H9 (cell line): ENCODE data around the gene PRPSAP2. TPM values are rescaled to one million over a fixed set of nuclear protein-coding genes. Genes with fewer than 3 reads are reported as not detected.

Source experiments
- DNase-seq: peaks from one replicate; pipeline ENCODE4 v3.0.0-alpha.2; 2017
- H2AFZ ChIP-seq: one replicate; pipeline ENCODE4 v1.6.1; 2013; ENCODE audit warnings: mild to moderate bottlenecking, low read length, control low read depth, moderate library complexity
- H2AK5ac ChIP-seq: 2 replicates; pipeline ENCODE4 v1.6.1; 2013; ENCODE audit warnings: low read length, control low read depth, mixed read lengths; ENCODE audit not compliant: insufficient read length
- H2BK120ac ChIP-seq: one replicate; pipeline ENCODE4 v1.6.1; 2013; ENCODE audit warnings: low read depth, mild to moderate bottlenecking, low read length, control low read depth, inconsistent platforms; ENCODE audit not compliant: poor library complexity, severe bottlenecking
- H2BK12ac ChIP-seq: 2 replicates; pipeline ENCODE4 v1.6.1; 2013; ENCODE audit warnings: low read length, control low read depth, mixed read lengths, low read depth; ENCODE audit not compliant: insufficient read length
- H2BK15ac ChIP-seq: 2 replicates; pipeline ENCODE4 v1.6.1; 2013; ENCODE audit warnings: low read depth, low read length, control low read depth
- H2BK20ac ChIP-seq: one replicate; pipeline ENCODE4 v1.6.1; 2013; ENCODE audit warnings: low read depth, mild to moderate bottlenecking, low read length, control low read depth, inconsistent platforms; ENCODE audit not compliant: poor library complexity, severe bottlenecking
- H2BK5ac ChIP-seq: 2 replicates; pipeline ENCODE4 v1.6.1; 2013; ENCODE audit warnings: low read length, control low read depth, mixed read lengths; ENCODE audit not compliant: insufficient read length
- H3K14ac ChIP-seq: 2 replicates; pipeline ENCODE4 v1.6.1; 2013; ENCODE audit warnings: low read length, control low read depth; ENCODE audit not compliant: insufficient read depth
- H3K18ac ChIP-seq: 2 replicates; pipeline ENCODE4 v1.6.1; 2013; ENCODE audit warnings: low read depth, mild to moderate bottlenecking, mixed read lengths, low read length, control low read depth; ENCODE audit not compliant: insufficient read length
- H3K23ac ChIP-seq: 2 replicates; pipeline ENCODE4 v1.6.1; 2013; ENCODE audit warnings: low read length, control low read depth, mixed read lengths, low read depth; ENCODE audit not compliant: insufficient read length
- H3K23me2 ChIP-seq: 2 replicates; pipeline ENCODE4 v1.6.1; 2013; ENCODE audit warnings: low read depth, mild to moderate bottlenecking, mixed read lengths, low read length, control low read depth; ENCODE audit not compliant: insufficient read length, poor library complexity, severe bottlenecking
- H3K27ac ChIP-seq: 2 replicates; pipeline ENCODE4 v1.5.1; 2013; ENCODE audit warnings: low read length, control low read depth, mixed read lengths, low read depth; ENCODE audit not compliant: insufficient read length
- H3K27me3 ChIP-seq: 2 replicates; pipeline ENCODE4 v1.6.1; 2013; ENCODE audit warnings: low read length, control low read depth, inconsistent platforms; ENCODE audit not compliant: insufficient read depth
- H3K4ac ChIP-seq: 2 replicates; pipeline ENCODE4 v1.6.1; 2013; ENCODE audit warnings: low read depth, mild to moderate bottlenecking, control low read depth, inconsistent platforms, low read length, moderate library complexity
- H3K4me1 ChIP-seq: 2 replicates; pipeline ENCODE4 v1.6.1; 2013; ENCODE audit warnings: low read length, control low read depth, inconsistent platforms; ENCODE audit not compliant: insufficient read depth
- H3K4me2 ChIP-seq: 2 replicates; pipeline ENCODE4 v1.6.1; 2013; ENCODE audit warnings: low read length, control low read depth, mixed read lengths; ENCODE audit not compliant: insufficient read length, insufficient read depth
- H3K56ac ChIP-seq: 2 replicates; pipeline ENCODE4 v1.6.1; 2013; ENCODE audit warnings: low read depth, mild to moderate bottlenecking, mixed read lengths, low read length, control low read depth; ENCODE audit not compliant: insufficient read length
- H3K79me1 ChIP-seq: 2 replicates; pipeline ENCODE4 v1.6.1; 2013; ENCODE audit warnings: low read depth, mild to moderate bottlenecking, moderate library complexity, low read length, control low read depth, inconsistent platforms; ENCODE audit not compliant: insufficient read depth, poor library complexity, severe bottlenecking
- H3K79me2 ChIP-seq: 2 replicates; pipeline ENCODE4 v1.6.1; 2013; ENCODE audit warnings: low read length, control low read depth, inconsistent platforms; ENCODE audit not compliant: insufficient read depth
- H3K9ac ChIP-seq: 2 replicates; pipeline ENCODE4 v1.6.1; 2013; ENCODE audit warnings: low read length, control low read depth, mixed read lengths; ENCODE audit not compliant: insufficient read length; ENCODE audit errors: extremely low read depth
- H3K9me3 ChIP-seq: one replicate; pipeline ENCODE4 v1.6.1; 2013; ENCODE audit warnings: low read depth, low read length, inconsistent platforms; ENCODE audit not compliant: control insufficient read depth
- H3T11ph ChIP-seq: one replicate; pipeline ENCODE4 v1.6.1; 2013; ENCODE audit warnings: mild to moderate bottlenecking, low read length, control low read depth, inconsistent platforms
- H4K20me1 ChIP-seq: one replicate; pipeline ENCODE4 v1.6.1; 2013; ENCODE audit not compliant: control insufficient read depth, insufficient read length, insufficient read depth
- H4K5ac ChIP-seq: 2 replicates; pipeline ENCODE4 v1.6.1; 2013; ENCODE audit warnings: low read depth, mild to moderate bottlenecking, mixed read lengths, low read length, control low read depth; ENCODE audit not compliant: insufficient read length
- H4K8ac ChIP-seq: replicated peaks from 2 replicates; pipeline ENCODE4 v1.6.1; 2013; ENCODE audit warnings: low read length, control low read depth, mixed read lengths, low read depth; ENCODE audit not compliant: insufficient read length
- H4K91ac ChIP-seq: 2 replicates; pipeline ENCODE4 v1.6.1; 2013; ENCODE audit warnings: low read depth, mild to moderate bottlenecking, moderate library complexity, mixed read lengths, low read length, control low read depth; ENCODE audit not compliant: insufficient read length
- H3K27ac Mint-ChIP-seq, 3 experiments: 2 replicates in 2 of 3; 3 replicates in 1 of 3; pipeline ENCODE4 v1.8.0; 2020 to 2021; ENCODE audit warnings: mixed read lengths in 3 of 3, mild to moderate bottlenecking in 1 of 3, moderate library complexity in 1 of 3
- H3K27me3 Mint-ChIP-seq: 2 replicates; pipeline ENCODE4 v1.8.0; 2021; ENCODE audit warnings: low read depth, mild to moderate bottlenecking, moderate library complexity, mixed read lengths
- H3K36me3 Mint-ChIP-seq, 3 experiments: 2 replicates in 2 of 3; 3 replicates in 1 of 3; pipeline ENCODE4 v1.8.0; 2020 to 2021; ENCODE audit warnings: low read depth in 3 of 3, mixed read lengths in 3 of 3; ENCODE audit not compliant: insufficient read depth in 1 of 3
- H3K4me1 Mint-ChIP-seq, 2 experiments: 2 replicates each; pipeline ENCODE4 v1.8.0; 2020; ENCODE audit warnings: mixed read lengths in 2 of 2
- H3K4me3 Mint-ChIP-seq, 2 experiments: 2 replicates in 1 of 2; 3 replicates in 1 of 2; pipeline ENCODE4 v1.8.0; 2020 to 2021; ENCODE audit warnings: mild to moderate bottlenecking in 2 of 2, mixed read lengths in 2 of 2, moderate library complexity in 1 of 2
- H3K9me3 Mint-ChIP-seq, 2 experiments: 2 replicates in 1 of 2; 3 replicates in 1 of 2; pipeline ENCODE4 v1.8.0; 2020; ENCODE audit warnings: mild to moderate bottlenecking in 2 of 2, mixed read lengths in 2 of 2, moderate library complexity in 1 of 2
- WGBS: extraction: QIAGEN DNeasy Blood & Tissue Kit; methylation state at CpG from one replicate; pipeline ENCODE4 v1.1.7; 2013; ENCODE audit warnings: missing lambda C conversion rate, low lambda C conversion rate, mixed read lengths; ENCODE audit not compliant: insufficient read length; ENCODE audit errors: extremely low coverage; 5-methylcytosine and 5-hydroxymethylcytosine counted together
- total RNA-seq: library from RNA; stranded (reverse); gene quantifications from 2 replicates; pipeline ENCODE4 v1.2.1, GENCODE V29; 2021
- TF ChIP-seq, protein P1 (sequence below): fragments of 200-600 bp; sonication (generic); conservative IDR thresholded peaks from 3 replicates; pipeline ENCODE4 v1.8.0; 2021; ENCODE audit warnings: antibody characterized with exemption, mild to moderate bottlenecking

The PRPSAP2 gene
- total RNA-seq, 1 experiment from 2014 or later, result 58.0 TPM

DNA sequence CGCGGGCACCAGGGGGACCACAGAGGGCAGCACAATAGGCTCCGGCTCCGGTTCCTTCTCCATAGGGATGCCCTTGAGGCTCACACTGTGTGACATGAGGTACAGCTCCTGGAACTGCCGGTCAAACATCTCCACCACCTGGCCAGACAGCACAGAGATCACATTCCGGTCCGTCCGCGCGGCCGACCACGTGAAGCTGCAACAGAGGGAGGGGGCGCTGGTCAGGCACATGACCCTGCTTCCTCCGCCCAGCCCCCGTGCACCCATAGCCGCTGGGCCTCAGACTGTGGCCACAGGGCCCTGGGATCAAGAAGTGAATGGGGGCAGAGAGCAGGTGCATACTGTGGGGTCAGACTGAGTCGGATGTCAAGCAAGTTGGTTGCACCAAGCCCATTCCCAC, 120.7 kb downstream of the PRPSAP2 start:
- Histone ChIP-seq H3K9ac (no peak overlapping the region), H2BK5ac (no peak overlapping the region), H3K23ac (no peak overlapping the region), H3K4ac (no peak overlapping the region), H3T11ph (no peak overlapping the region), H3K27ac (no peak overlapping the region), H4K91ac (no peak overlapping the region), H3K4me1 (no peaks in the 10 kb centered on the region), H2BK15ac (no peak overlapping the region), H3K18ac (no peak overlapping the region), H3K27me3 (no peaks in the 10 kb centered on the region), H3K56ac (no peak overlapping the region), H2BK20ac (no peak overlapping the region), H4K8ac (no peak overlapping the region), H2AK5ac (no peak overlapping the region), H4K5ac (no peak overlapping the region), H3K79me1 (no peaks in the 10 kb centered on the region), H3K4me2 (no peak overlapping the region), H2BK120ac (no peak overlapping the region), H3K79me2 (no peaks in the 10 kb centered on the region), H2BK12ac (no peak overlapping the region), H3K9me3 (no peaks in the 10 kb centered on the region), H3K23me2 (no peaks in the 10 kb centered on the region), H4K20me1 (no peaks in the 10 kb centered on the region), H2AFZ (no peak overlapping the region), H3K14ac (no peak overlapping the region; the same call in 1 of the 2 replicates)
- H3K27ac Mint-ChIP-seq, result no peak overlapping the region; a peak in 1 of 7 replicates
- H3K9me3 Mint-ChIP-seq, result no peaks in the 10 kb centered on the region
- TF ChIP-seq, protein P1, sequence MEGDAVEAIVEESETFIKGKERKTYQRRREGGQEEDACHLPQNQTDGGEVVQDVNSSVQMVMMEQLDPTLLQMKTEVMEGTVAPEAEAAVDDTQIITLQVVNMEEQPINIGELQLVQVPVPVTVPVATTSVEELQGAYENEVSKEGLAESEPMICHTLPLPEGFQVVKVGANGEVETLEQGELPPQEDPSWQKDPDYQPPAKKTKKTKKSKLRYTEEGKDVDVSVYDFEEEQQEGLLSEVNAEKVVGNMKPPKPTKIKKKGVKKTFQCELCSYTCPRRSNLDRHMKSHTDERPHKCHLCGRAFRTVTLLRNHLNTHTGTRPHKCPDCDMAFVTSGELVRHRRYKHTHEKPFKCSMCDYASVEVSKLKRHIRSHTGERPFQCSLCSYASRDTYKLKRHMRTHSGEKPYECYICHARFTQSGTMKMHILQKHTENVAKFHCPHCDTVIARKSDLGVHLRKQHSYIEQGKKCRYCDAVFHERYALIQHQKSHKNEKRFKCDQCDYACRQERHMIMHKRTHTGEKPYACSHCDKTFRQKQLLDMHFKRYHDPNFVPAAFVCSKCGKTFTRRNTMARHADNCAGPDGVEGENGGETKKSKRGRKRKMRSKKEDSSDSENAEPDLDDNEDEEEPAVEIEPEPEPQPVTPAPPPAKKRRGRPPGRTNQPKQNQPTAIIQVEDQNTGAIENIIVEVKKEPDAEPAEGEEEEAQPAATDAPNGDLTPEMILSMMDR, result no peak
- DNase-seq, result no peak
- H3K4me3 Mint-ChIP-seq, result no peak overlapping the region
- H3K36me3 Mint-ChIP-seq, result peaks cover 24 to 51% (median 37%) of the 10 kb centered on the region in 3 experiments; a peak in 6 of 7 replicates
- H3K4me1 Mint-ChIP-seq, result peaks cover 9 to 11% of the 10 kb centered on the region in 2 experiments
- H3K27me3 Mint-ChIP-seq, result no peaks in the 10 kb centered on the region
- WGBS, result no CpG with 5 or more reads among the region's 17 CpGs

Other genes with a start within 250 kb of the PRPSAP2 start
- 0.24 and 0.61 TPM in 2 replicates for gene TBC1D28, start 213.7 kb upstream of the PRPSAP2 start, total RNA-seq
- 18.6 and 18.7 TPM in 2 replicates for gene FOXO3B, start 175.8 kb upstream of the PRPSAP2 start, total RNA-seq
- not detected in 2 replicates for gene FBXW10, start 114.1 kb upstream of the PRPSAP2 start, total RNA-seq
- gene TVP23B, start 76.9 kb upstream of the PRPSAP2 start, total RNA-seq, result 18.7 and 20.5 TPM in 2 replicates
- gene SLC5A10, start 94.0 kb downstream of the PRPSAP2 start, total RNA-seq, result not detected in 2 replicates
- 38.7 and 40.5 TPM in 2 replicates for gene FAM83G, start 146.6 kb downstream of the PRPSAP2 start, total RNA-seq
- gene GRAP, start 188.8 kb downstream of the PRPSAP2 start, total RNA-seq, result 0.55 TPM in 2 replicates